ENCODE measurements around the gene ZNF391.
"Not testable (repeated sequence)": the region's sequence is repeated elsewhere in the genome, so short reads cannot be mapped to it uniquely, and the experiment has no call there.

ZNF391 gene

GRCh38 chr6:27422651-27423332, 34.2 kb downstream of the ZNF391 start:
- no peak for TF ChIP-seq CTCF (IDR thresholded peaks at IDR 0.05; ENCODE audit: low read depth, low read length)
- H3K4me3 ChIP-seq (ENCODE audit: low read depth, low read length), result peak overlapping the region; percentile 43

GRCh38 chr6:27424851-27425250, 36.3 kb downstream of the ZNF391 start:
- not testable (repeated sequence) for H3K4me3 ChIP-seq (ENCODE audit: low read depth, low read length)

GRCh38 chr6:27426045-27426620, 37.6 kb downstream of the ZNF391 start:
- no peak for TF ChIP-seq CTCF (IDR thresholded peaks at IDR 0.05; ENCODE audit: low read depth, low read length)

GRCh38 chr6:27428502-27428901, 39.9 kb downstream of the ZNF391 start:
- H3K4me3 ChIP-seq (ENCODE audit: low read depth, low read length), result no peak overlapping the region
- TF ChIP-seq CTCF (IDR thresholded peaks at IDR 0.05; ENCODE audit: low read depth, low read length), result no peak

More at GRCh38 chr6:27426045-27426620, 37.6 kb downstream of the ZNF391 start:
- H3K4me3 ChIP-seq (ENCODE audit: low read depth, low read length), result no peak overlapping the region

GRCh38 chr6:27428966-27429365, 40.4 kb downstream of the ZNF391 start:
- no peak overlapping the region for H3K4me3 ChIP-seq (ENCODE audit: low read depth, low read length)
- no peak for TF ChIP-seq CTCF (IDR thresholded peaks at IDR 0.05; ENCODE audit: low read depth, low read length)

- H3K4me3 ChIP-seq (ENCODE audit: low read depth, low read length), result no peak overlapping the region
- no peak for TF ChIP-seq CTCF (IDR thresholded peaks at IDR 0.05; ENCODE audit: low read depth, low read length)
These were observed 45.2 kb downstream of the ZNF391 start for GRCh38 chr6:27433714-27434113.

GRCh38 chr6:27439371-27439770, 50.8 kb downstream of the ZNF391 start:
- TF ChIP-seq CTCF (IDR thresholded peaks at IDR 0.05; ENCODE audit: low read depth, low read length), result no peak
- no peak overlapping the region for H3K4me3 ChIP-seq (ENCODE audit: low read depth, low read length)

- no peak overlapping the region for H3K4me3 ChIP-seq (ENCODE audit: low read depth, low read length)
- TF ChIP-seq CTCF (IDR thresholded peaks at IDR 0.05; ENCODE audit: low read depth, low read length), result no peak
These were observed 52.4 kb downstream of the ZNF391 start for GRCh38 chr6:27441001-27441400.
